H1 (cell line): Measurements from ENCODE around the gene ZBTB43. TPM values are rescaled to one million over a fixed set of nuclear protein-coding genes. Genes with fewer than 3 reads are reported as not detected.

Experiments used
- EP300 ChIP-seq, 2 experiments: IDR thresholded peaks; 1 replicate in 1 of 2; 2 replicates in 1 of 2; pipeline ENCODE4 v1.6.1; 2011 to 2012; ENCODE audit warnings: low read depth in 2 of 2, low read length in 2 of 2, mild to moderate bottlenecking in 2 of 2, borderline replicate concordance in 1 of 2, inconsistent platforms in 1 of 2, moderate library complexity in 1 of 2
- FOSL1 ChIP-seq: IDR thresholded peaks from 2 replicates; pipeline ENCODE4 v1.6.1; 2011; ENCODE audit warnings: mild to moderate bottlenecking, low read depth, low read length, moderate library complexity; ENCODE audit not compliant: insufficient read depth
- HDAC2 ChIP-seq, 2 experiments: fragments of 300-600 bp in 1 of 2; sonication (generic) in 1 of 2; IDR thresholded peaks; 2 replicates each; pipeline ENCODE4 v1.6.1; 2011 to 2012; ENCODE audit warnings: low read depth in 2 of 2, low read length in 2 of 2, mild to moderate bottlenecking in 2 of 2, moderate library complexity in 2 of 2, borderline replicate concordance in 1 of 2, inconsistent platforms in 1 of 2
- MAX ChIP-seq: IDR thresholded peaks from 2 replicates; pipeline ENCODE4 v1.6.1; 2012; ENCODE audit warnings: inconsistent platforms
- NANOG ChIP-seq: IDR thresholded peaks from 2 replicates; pipeline ENCODE4 v1.6.1; 2011; ENCODE audit warnings: low read length, low read depth, mild to moderate bottlenecking, inconsistent platforms; ENCODE audit not compliant: insufficient read depth, poor library complexity, severe bottlenecking
- SP1 ChIP-seq: IDR thresholded peaks from 2 replicates; pipeline ENCODE4 v1.6.1; 2011; ENCODE audit warnings: low read depth, low read length
- polyA plus RNA-seq, 7 experiments: library from polyadenylated mRNA; depleted of rRNA in 3 of 7; stranded (reverse) in 5 of 7; unstranded in 2 of 7; fragments of >200 nt in 5 of 7; fragments of 200-250 nt in 2 of 7; gene quantifications; 1 replicate in 5 of 7; 2 replicates in 1 of 7; 4 replicates in 1 of 7; pipeline versions ENCODE4 v1.2.1 to v1.2.3, GENCODE V29; 2011 to 2013; ENCODE audit warnings: missing spikeins in 2 of 7, mixed read lengths in 2 of 7
- total RNA-seq: library from RNA; stranded (reverse); fragmentation: NEBNext Ultra II Directional; extraction: Animal tissue kit (Norgen Biotek cat#: 25700); gene quantifications from 2 replicates; pipeline ENCODE4 v1.2.1, GENCODE V29; 2021

Gene ZBTB43
- total and polyA plus RNA-seq, 2 of the 8 experiments (the other 6 are each of a cell fraction or from before 2014, with no cell fraction given) = 4.1 to 16.7 TPM

GRCh38 chr9:126860757-126861466 is 56.1 kb downstream of the ZBTB43 start (continued):
- TF ChIP-seq EP300 (IDR thresholded peaks at IDR 0.05; ENCODE audit: borderline replicate concordance in 1 of 2, low read depth in 2 of 2, low read length in 2 of 2) (no peak), MAX (no peak), HDAC2 (IDR thresholded peaks at IDR 0.05; ENCODE audit: borderline replicate concordance in 1 of 2, low read depth in 2 of 2, low read length in 2 of 2) (no peak), SP1 (no peak), FOSL1 (no peak), NANOG (no peak)
- TF ChIP-seq, all 59 proteins: peak for 2
